Ascending aorta (tissue), 1 donor: ENCODE results near the gene PRICKLE3. TPM values are rescaled to one million over a fixed set of nuclear protein-coding genes. Genes with fewer than 3 reads are reported as not detected.

ENCODE experiments used
- total RNA-seq: library from RNA; depleted of rRNA; stranded (reverse); fragments of >200 nt; gene quantifications from one replicate; pipeline ENCODE4 v1.1.0, GENCODE V29; 2016

The PRICKLE3 gene
- total RNA-seq, 1 donor from 2014 or later = 25.3 TPM

Other genes with a start within 250 kb of the PRICKLE3 start
- 72.3 TPM for gene OTUD5, start 228.8 kb downstream of the PRICKLE3 start, total RNA-seq
- 10.4 TPM for gene KCND1, start 214.5 kb downstream of the PRICKLE3 start, total RNA-seq
- 15.0 TPM for gene GRIPAP1, start 184.1 kb downstream of the PRICKLE3 start, total RNA-seq
- gene TFE3, start 143.0 kb downstream of the PRICKLE3 start, total RNA-seq = 141 TPM
- 0.11 TPM for gene CCDC120, start 127.4 kb downstream of the PRICKLE3 start, total RNA-seq
- gene PRAF2, start 112.4 kb downstream of the PRICKLE3 start, total RNA-seq = 48.4 TPM
- gene WDR45, start 106.5 kb downstream of the PRICKLE3 start, total RNA-seq = 169 TPM
- 19.4 TPM for gene GPKOW, start 62.6 kb downstream of the PRICKLE3 start, total RNA-seq
- gene MAGIX, start 23.6 kb downstream of the PRICKLE3 start, total RNA-seq = 0.32 TPM
- gene PLP2, start 14.5 kb downstream of the PRICKLE3 start, total RNA-seq = 51.6 TPM
- gene SYP, start 13.8 kb upstream of the PRICKLE3 start, total RNA-seq = 0.53 TPM
- not detected for gene CACNA1F, start 47.0 kb upstream of the PRICKLE3 start, total RNA-seq
- 22.6 TPM for gene CCDC22, start 49.1 kb upstream of the PRICKLE3 start, total RNA-seq
- gene FOXP3, start 78.3 kb upstream of the PRICKLE3 start, total RNA-seq = not detected
- gene PPP1R3F, start 83.4 kb upstream of the PRICKLE3 start, total RNA-seq = 14.8 TPM
- not detected for gene GAGE10, start 117.3 kb upstream of the PRICKLE3 start, total RNA-seq
- not detected for gene GAGE12J, start 135.7 kb upstream of the PRICKLE3 start, total RNA-seq
- not detected for gene GAGE13, start 145.2 kb upstream of the PRICKLE3 start, total RNA-seq